Natural killer cell (primary cell): ENCODE measurements around the gene PANX2. TPM values are rescaled to one million over a fixed set of nuclear protein-coding genes. Genes with fewer than 3 reads are reported as not detected.
A peak's percentile ranks its signal among the peaks of the same experiment; 100 is the strongest.

Experiments used
- ATAC-seq, 3 donors: fragments of 150-1000 bp in 2 of 3; fragments of 200-7000 bp in 1 of 3; cut with Tn5 transposase; 1 replicate in 1 of 3; 2 replicates in 2 of 3; pipeline ENCODE4 v1.10.0; 2021; ENCODE audit warnings: mild to moderate bottlenecking in 2 of 3, moderate library complexity in 2 of 3
- DNase-seq, 2 donors: peaks; one replicate each; pipeline versions ENCODE4 v3.0.0 to v3.0.0-alpha.2; 2013 to 2021; ENCODE audit warnings: mixed read lengths in 1 of 2
- H3K27ac ChIP-seq: one replicate; pipeline ENCODE4 v1.5.1; 2013; ENCODE audit warnings: mild to moderate bottlenecking, low read length
- H3K27me3 ChIP-seq: one replicate; pipeline ENCODE4 v1.6.1; 2013; ENCODE audit warnings: low read length; ENCODE audit not compliant: control insufficient read depth, insufficient read depth
- H3K36me3 ChIP-seq: one replicate; pipeline ENCODE4 v1.6.1; 2013; ENCODE audit warnings: low read length; ENCODE audit not compliant: control insufficient read depth, insufficient read depth
- H3K4me1 ChIP-seq: one replicate; pipeline ENCODE4 v1.6.1; 2013; ENCODE audit warnings: low read length; ENCODE audit not compliant: control insufficient read depth, insufficient read depth
- H3K4me3 ChIP-seq: one replicate; pipeline ENCODE4 v1.5.1; 2013; ENCODE audit warnings: low read length
- H3K9me3 ChIP-seq: one replicate; pipeline ENCODE4 v1.6.1; 2013; ENCODE audit warnings: low read length; ENCODE audit not compliant: control insufficient read depth, insufficient read depth
- H3K27ac Mint-ChIP-seq, 2 donors: one replicate each; pipeline ENCODE4 v1.8.0; 2022; ENCODE audit warnings: mild to moderate bottlenecking in 2 of 2, mixed read lengths in 2 of 2, moderate library complexity in 1 of 2
- H3K27me3 Mint-ChIP-seq, 2 donors: one replicate each; pipeline ENCODE4 v1.8.0; 2022; ENCODE audit warnings: low read depth in 2 of 2, mixed read lengths in 2 of 2
- H3K36me3 Mint-ChIP-seq: one replicate; pipeline ENCODE4 v1.8.0; 2022; ENCODE audit warnings: mixed read lengths
- H3K4me1 Mint-ChIP-seq, 2 donors: one replicate each; pipeline ENCODE4 v1.8.0; 2022; ENCODE audit warnings: mixed read lengths in 2 of 2
- H3K4me3 Mint-ChIP-seq: one replicate; pipeline ENCODE4 v1.8.0; 2022; ENCODE audit warnings: mild to moderate bottlenecking, moderate library complexity, mixed read lengths
- H3K9me3 Mint-ChIP-seq, 2 donors: one replicate each; pipeline ENCODE4 v1.8.0; 2022; ENCODE audit warnings: mixed read lengths in 2 of 2
- WGBS: methylation state at CpG from one replicate; pipeline ENCODE4 v1.1.7; 2013; ENCODE audit warnings: missing lambda C conversion rate; ENCODE audit not compliant: insufficient coverage; 5-methylcytosine and 5-hydroxymethylcytosine counted together
- intact Hi-C: fragments of 100-400 bp; cut with micrococcal nuclease; formaldehyde crosslinking; loops from one replicate; pipeline ENCODE4 v1.14.2; 2022
- total RNA-seq, 4 donors: library from RNA; stranded (reverse); fragments of 120-200 nt in 1 of 4; gene quantifications; one replicate each; pipeline versions ENCODE4 v1.2.3 to v1.2.4, GENCODE V29; 2013 to 2022
- TF ChIP-seq, protein P1 (sequence below): fragments of 200-600 bp; IDR thresholded peaks from one replicate; pipeline ENCODE4 v1.8.0; 2022; ENCODE audit warnings: antibody characterized with exemption

Gene PANX2
- total RNA-seq, 3 donors from 2014 or later (not counting 1 experiment from before 2014, with no cell fraction given) = 0.16 to 3.4 (median 0.27) TPM

- TF ChIP-seq, protein P1, sequence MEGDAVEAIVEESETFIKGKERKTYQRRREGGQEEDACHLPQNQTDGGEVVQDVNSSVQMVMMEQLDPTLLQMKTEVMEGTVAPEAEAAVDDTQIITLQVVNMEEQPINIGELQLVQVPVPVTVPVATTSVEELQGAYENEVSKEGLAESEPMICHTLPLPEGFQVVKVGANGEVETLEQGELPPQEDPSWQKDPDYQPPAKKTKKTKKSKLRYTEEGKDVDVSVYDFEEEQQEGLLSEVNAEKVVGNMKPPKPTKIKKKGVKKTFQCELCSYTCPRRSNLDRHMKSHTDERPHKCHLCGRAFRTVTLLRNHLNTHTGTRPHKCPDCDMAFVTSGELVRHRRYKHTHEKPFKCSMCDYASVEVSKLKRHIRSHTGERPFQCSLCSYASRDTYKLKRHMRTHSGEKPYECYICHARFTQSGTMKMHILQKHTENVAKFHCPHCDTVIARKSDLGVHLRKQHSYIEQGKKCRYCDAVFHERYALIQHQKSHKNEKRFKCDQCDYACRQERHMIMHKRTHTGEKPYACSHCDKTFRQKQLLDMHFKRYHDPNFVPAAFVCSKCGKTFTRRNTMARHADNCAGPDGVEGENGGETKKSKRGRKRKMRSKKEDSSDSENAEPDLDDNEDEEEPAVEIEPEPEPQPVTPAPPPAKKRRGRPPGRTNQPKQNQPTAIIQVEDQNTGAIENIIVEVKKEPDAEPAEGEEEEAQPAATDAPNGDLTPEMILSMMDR = no peak
- intact Hi-C loops = no loop called here
- Histone ChIP-seq H3K27me3 (no peaks in the 10 kb centered on the region), H3K9me3 (no peaks in the 10 kb centered on the region), H3K36me3 (no peaks in the 10 kb centered on the region), H3K4me3 (peak overlapping the region; percentile 57), H3K4me1 (peaks cover 60% of the 10 kb centered on the region), H3K27ac (no peak overlapping the region)
- Mint-ChIP-seq H3K27me3 (peaks cover 0 to 2% of the 10 kb centered on the region in 2 donors), H3K36me3 (no peaks in the 10 kb centered on the region), H3K4me1 (peaks cover 22 to 37% of the 10 kb centered on the region in 2 donors), H3K27ac (peak overlapping the region in 1 of 2 donors; percentile 73), H3K9me3 (no peaks in the 10 kb centered on the region), H3K4me3 (peak overlapping the region; percentile 85)
- ATAC-seq (no peak), DNase-seq (no peak)
- WGBS = 6% methylated on average over 63 of the region's 63 CpGs
These were observed 14.4 kb downstream of the PANX2 start for GRCh38 chr22:50184902-50185374.

- WGBS = 2% methylated on average over 57 of the region's 90 CpGs
- H3K27ac Mint-ChIP-seq = peak within 1 kb of the TSS; percentile 90 to 91
- peaks cover 62% of the 10 kb centered on the region for H3K4me1 ChIP-seq
- peak within 1 kb of the TSS; percentile 80 for H3K27ac ChIP-seq
- intact Hi-C loops = no loop called here
- H3K36me3 ChIP-seq = no peaks in the 10 kb centered on the region
- H3K4me1 Mint-ChIP-seq = peaks cover 21 to 39% of the 10 kb centered on the region in 2 donors
- TF ChIP-seq, protein P1 = no peak
- no peaks in the 10 kb centered on the region for H3K27me3 ChIP-seq
- H3K4me3 Mint-ChIP-seq = peak within 1 kb of the TSS; percentile 91
- no peaks in the 10 kb centered on the region for H3K9me3 Mint-ChIP-seq
- DNase-seq = peak; percentile 86 to 95
- H3K9me3 ChIP-seq = no peaks in the 10 kb centered on the region
- peaks cover 0 to 2% of the 10 kb centered on the region in 2 donors for H3K27me3 Mint-ChIP-seq
- peak within 1 kb of the TSS; percentile 58 for H3K4me3 ChIP-seq
- H3K36me3 Mint-ChIP-seq = no peaks in the 10 kb centered on the region
- ATAC-seq = peak; percentile 75 to 93 (median 82)
These were observed 15.0 kb downstream of the PANX2 start, which contains the start of gene TRABD for GRCh38 chr22:50185375-50186087. Gene TRABD, plus strand, starts transcription at chr22:50185913. Its CDS starts 7,148 bp downstream, at chr22:50193061.

DNA sequence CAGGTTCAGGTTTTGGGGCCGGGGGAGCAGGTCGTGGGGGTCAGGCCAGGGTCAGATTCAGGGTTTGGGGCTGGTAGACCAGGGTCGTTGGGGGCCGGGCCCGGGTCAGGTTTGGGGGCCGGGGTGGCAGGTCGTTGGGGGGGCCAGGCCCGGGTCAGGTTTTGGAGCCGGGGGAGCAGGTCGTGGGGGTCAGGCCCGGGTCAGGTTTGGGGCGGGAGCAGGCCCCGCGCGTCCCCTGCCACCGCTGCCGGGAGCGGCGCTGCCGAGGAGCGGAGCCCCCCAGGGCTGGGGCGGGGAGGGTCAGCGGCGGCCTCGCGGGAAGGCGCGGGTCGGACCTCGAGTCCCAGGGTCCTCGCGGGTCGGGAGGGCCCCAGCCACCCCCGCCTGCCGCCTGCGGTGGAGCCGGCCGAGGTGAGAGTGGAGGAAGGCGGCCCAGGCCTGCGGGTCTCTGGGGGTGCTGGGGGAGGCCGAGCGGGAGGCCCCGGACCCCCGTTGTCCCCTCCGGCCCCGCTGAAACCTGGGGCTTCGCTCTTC is 15.7 kb downstream of the PANX2 start:
- ATAC-seq (no peak), DNase-seq (no peak)
- H3K36me3 Mint-ChIP-seq = no peaks in the 10 kb centered on the region
- peak overlapping the region; percentile 80 for H3K27ac ChIP-seq
- H3K27ac Mint-ChIP-seq = peak overlapping the region; percentile 90 to 91
- H3K4me1 Mint-ChIP-seq = peaks cover 24 to 45% of the 10 kb centered on the region in 2 donors
- peak overlapping the region; percentile 91 for H3K4me3 Mint-ChIP-seq
- intact Hi-C loops = no loop called here
- H3K9me3 ChIP-seq = no peaks in the 10 kb centered on the region
- peaks cover 0 to 2% of the 10 kb centered on the region in 2 donors for H3K27me3 Mint-ChIP-seq
- TF ChIP-seq, protein P1 = no peak
- no peaks in the 10 kb centered on the region for H3K27me3 ChIP-seq
- 1% methylated on average over 47 of the region's 47 CpGs for WGBS
- H3K4me1 ChIP-seq = peaks cover 70% of the 10 kb centered on the region
- no peaks in the 10 kb centered on the region for H3K9me3 Mint-ChIP-seq
- no peaks in the 10 kb centered on the region for H3K36me3 ChIP-seq
- H3K4me3 ChIP-seq = peak overlapping the region; percentile 58
